Esophagus (tissue), 2 donors: ENCODE data around the gene SCART1. TPM values are rescaled to one million over a fixed set of nuclear protein-coding genes. Genes with fewer than 3 reads are reported as not detected.
"Not testable (repeated sequence)": the region's sequence is repeated elsewhere in the genome, so short reads cannot be mapped to it uniquely, and the experiment has no call there.

Source experiments
- H3K27ac ChIP-seq, 2 donors: one replicate each; pipeline ENCODE4 v1.5.1; 2013; ENCODE audit warnings: low read depth in 2 of 2, mild to moderate bottlenecking in 2 of 2, inconsistent platforms in 1 of 2, low read length in 1 of 2, moderate library complexity in 1 of 2
- H3K27me3 ChIP-seq, 2 donors: one replicate each; pipeline ENCODE4 v1.6.1; 2013; ENCODE audit warnings: low read length in 2 of 2, control low read depth in 1 of 2, mild to moderate bottlenecking in 1 of 2; ENCODE audit not compliant: insufficient read depth in 2 of 2, control insufficient read depth in 1 of 2
- H3K36me3 ChIP-seq, 2 donors: one replicate each; pipeline ENCODE4 v1.6.1; 2013; ENCODE audit warnings: low read length in 1 of 2; ENCODE audit not compliant: control insufficient read depth in 2 of 2, insufficient read depth in 2 of 2
- H3K4me1 ChIP-seq, 2 donors: one replicate each; pipeline ENCODE4 v1.6.1; 2013; ENCODE audit warnings: low read length in 1 of 2; ENCODE audit not compliant: control insufficient read depth in 2 of 2, insufficient read depth in 2 of 2
- H3K4me3 ChIP-seq, 2 donors: one replicate each; pipeline ENCODE4 v1.5.1; 2013; ENCODE audit warnings: low read length in 2 of 2, mild to moderate bottlenecking in 2 of 2, low read depth in 1 of 2, moderate library complexity in 1 of 2
- H3K9me3 ChIP-seq, 2 donors: one replicate each; pipeline ENCODE4 v1.6.1; 2013; ENCODE audit warnings: mild to moderate bottlenecking in 2 of 2, low read depth in 1 of 2, low read length in 1 of 2, moderate library complexity in 1 of 2; ENCODE audit not compliant: control insufficient read depth in 2 of 2, insufficient read depth in 1 of 2
- WGBS, 2 donors: extraction: QIAGEN DNeasy Blood & Tissue Kit; methylation state at CpG; one replicate each; pipeline ENCODE4 v1.1.7; 2013; 5-methylcytosine and 5-hydroxymethylcytosine counted together
- polyA plus RNA-seq, 2 donors: library from polyadenylated mRNA; stranded (reverse); fragments of 200-250 nt; gene quantifications; one replicate each; pipeline ENCODE4 v1.2.3, GENCODE V29; 2013
- donor health status: healthy with polysubstance abuse.
- donor health status: Bipolar disorder and iron deficiency.

SCART1 gene
- polyA plus RNA-seq: under 1 TPM; 0.31 to 0.90 TPM

- WGBS, 2 donors: 87 to 89% methylated on average over 11 of the region's 11 CpGs
- Histone ChIP-seq H3K27ac (no peak within 1 kb of the TSS), H3K27me3 (no peaks in the 10 kb centered on the region), H3K9me3 (peaks cover 0 to 4% of the 10 kb centered on the region in 2 donors), H3K36me3 (no peaks in the 10 kb centered on the region), H3K4me1 (no peaks in the 10 kb centered on the region), H3K4me3 (no peak within 1 kb of the TSS)
Measured at GRCh38 chr10:133453516-133454203, at the start of gene SCART1. SCART1 (plus strand) TSS chr10:133453945; CDS start chr10:133453998, 53 bp downstream.

- Histone ChIP-seq H3K9me3 (no peaks in the 10 kb centered on the region), H3K4me1 (no peaks in the 10 kb centered on the region), H3K27me3 (no peaks in the 10 kb centered on the region), H3K4me3 (no peak overlapping the region), H3K27ac (no peak overlapping the region), H3K36me3 (peaks cover 8 to 25% of the 10 kb centered on the region in 2 donors)
- 43 to 48% methylated on average over 2 of the region's 2 CpGs for WGBS, 2 donors
Measured at GRCh38 chr10:133405272-133405671, 48.5 kb upstream of the SCART1 start.

GRCh38 chr10:133405844-133406527 is 47.8 kb upstream of the SCART1 start:
- H3K27ac ChIP-seq: no peak overlapping the region
- whole genome bisulfite sequencing, 2 donors: 86 to 90% methylated on average over 8 of the region's 8 CpGs
- no peaks in the 10 kb centered on the region for H3K4me1 ChIP-seq
- no peaks in the 10 kb centered on the region for H3K9me3 ChIP-seq
- peaks cover 6 to 24% of the 10 kb centered on the region in 2 donors for H3K36me3 ChIP-seq
- H3K4me3 ChIP-seq: no peak overlapping the region
- H3K27me3 ChIP-seq: no peaks in the 10 kb centered on the region

- peaks cover 0 to 6% of the 10 kb centered on the region in 2 donors for H3K36me3 ChIP-seq
- no peaks in the 10 kb centered on the region for H3K9me3 ChIP-seq
- no peaks in the 10 kb centered on the region for H3K4me1 ChIP-seq
- no peak overlapping the region for H3K4me3 ChIP-seq
- 97% methylated on average over 7 of the region's 7 CpGs for WGBS, 2 donors
- no peaks in the 10 kb centered on the region for H3K27me3 ChIP-seq
- no peak overlapping the region for H3K27ac ChIP-seq
Measured at GRCh38 chr10:133411523-133412380, 42.0 kb upstream of the SCART1 start.

GRCh38 chr10:133412381-133412711 is 41.4 kb upstream of the SCART1 start:
- Histone ChIP-seq H3K27ac (no peak overlapping the region), H3K27me3 (no peaks in the 10 kb centered on the region), H3K4me1 (no peaks in the 10 kb centered on the region), H3K4me3 (no peak overlapping the region), H3K9me3 (no peaks in the 10 kb centered on the region), H3K36me3 (peaks cover 0 to 6% of the 10 kb centered on the region in 2 donors)

GRCh38 chr10:133414401-133414800 is 39.3 kb upstream of the SCART1 start:
- H3K27ac ChIP-seq, H3K9me3 ChIP-seq, H3K4me1 ChIP-seq, H3K4me3 ChIP-seq, H3K27me3 ChIP-seq: not testable (repeated sequence)
- whole genome bisulfite sequencing, 2 donors: 98% methylated on average over 17 to 22 of the region's 23 CpGs
- H3K36me3 ChIP-seq: peaks cover 0 to 15% of the 10 kb centered on the region in 2 donors

GRCh38 chr10:133415752-133416151 is 38.0 kb upstream of the SCART1 start:
- Histone ChIP-seq H3K4me3 (no peak overlapping the region), H3K4me1 (no peaks in the 10 kb centered on the region), H3K27ac (no peak overlapping the region), H3K27me3 (no peaks in the 10 kb centered on the region), H3K36me3 (peaks cover 0 to 28% of the 10 kb centered on the region in 2 donors), H3K9me3 (no peaks in the 10 kb centered on the region)
- 91 to 96% methylated on average over 25 of the region's 25 CpGs for WGBS, 2 donors

- WGBS, 2 donors: 96 to 97% methylated on average over 14 of the region's 14 CpGs
- peaks cover 0 to 32% of the 10 kb centered on the region in 2 donors for H3K36me3 ChIP-seq
Measured at GRCh38 chr10:133418289-133418993, 35.3 kb upstream of the SCART1 start.

More at GRCh38 chr10:133418289-133418993, 35.3 kb upstream of the SCART1 start:
- Histone ChIP-seq H3K9me3 (no peaks in the 10 kb centered on the region), H3K4me1 (peaks cover 0 to 6% of the 10 kb centered on the region in 2 donors), H3K4me3 (no peak overlapping the region), H3K27me3 (peaks cover 0 to 6% of the 10 kb centered on the region in 2 donors), H3K27ac (no peak overlapping the region)
